CD14-positive monocyte (primary cell): ENCODE results near the gene AOPEP. TPM values are rescaled to one million over a fixed set of nuclear protein-coding genes. Genes with fewer than 3 reads are reported as not detected.

Experiments
- DNase-seq, 3 donors: peaks; one replicate each; pipeline ENCODE4 v3.0.0-alpha.2; 2011 to 2022
- H2AFZ ChIP-seq: 2 replicates; pipeline ENCODE4 v1.6.0; 2012; ENCODE audit warnings: mild to moderate bottlenecking, low read depth, low read length, inconsistent platforms; ENCODE audit not compliant: insufficient read depth, poor library complexity, severe bottlenecking
- H3K27ac ChIP-seq, 2 donors: 1 replicate in 1 of 2; 2 replicates in 1 of 2; pipeline ENCODE4 v1.5.1; 2012 to 2013; ENCODE audit warnings: low read length in 2 of 2, control low read depth in 1 of 2, inconsistent platforms in 1 of 2, low read depth in 1 of 2, mild to moderate bottlenecking in 1 of 2
- H3K27me3 ChIP-seq, 2 donors: one replicate each; pipeline versions ENCODE4 v1.6.0 to v1.6.1; 2011 to 2013; ENCODE audit warnings: low read length in 2 of 2; ENCODE audit not compliant: control insufficient read depth in 2 of 2, insufficient read depth in 2 of 2
- H3K36me3 ChIP-seq, 2 donors: replicated peaks in 1 of 2; 1 replicate in 1 of 2; 2 replicates in 1 of 2; pipeline versions ENCODE4 v1.5.1 to v1.6.1; 2012 to 2013; ENCODE audit warnings: low read length in 2 of 2, control low read depth in 1 of 2, inconsistent platforms in 1 of 2, mild to moderate bottlenecking in 1 of 2; ENCODE audit not compliant: insufficient read depth in 2 of 2, control insufficient read depth in 1 of 2
- H3K4me1 ChIP-seq, 2 donors: 1 replicate in 1 of 2; 2 replicates in 1 of 2; pipeline versions ENCODE4 v1.5.1 to v1.6.1; 2012 to 2013; ENCODE audit warnings: low read length in 2 of 2, control low read depth in 1 of 2, inconsistent platforms in 1 of 2, mild to moderate bottlenecking in 1 of 2, moderate library complexity in 1 of 2; ENCODE audit not compliant: insufficient read depth in 2 of 2, control insufficient read depth in 1 of 2
- H3K4me2 ChIP-seq: replicated peaks from 2 replicates; pipeline ENCODE3; 2012; ENCODE audit warnings: low read length, moderate library complexity, mild to moderate bottlenecking; ENCODE audit not compliant: poor library complexity, severe bottlenecking; ENCODE audit errors: extremely low read depth
- H3K4me3 ChIP-seq, 3 experiments: fragments of 200-600 bp in 1 of 3; sonication (generic) in 1 of 3; replicated peaks in 1 of 3; 1 replicate in 2 of 3; 2 replicates in 1 of 3; pipeline ENCODE4 v1.5.1; 2011 to 2013; ENCODE audit warnings: low read length in 3 of 3, mild to moderate bottlenecking in 3 of 3, control low read depth in 2 of 3, low read depth in 2 of 3, inconsistent platforms in 1 of 3, moderate library complexity in 1 of 3
- H3K79me2 ChIP-seq: 2 replicates; pipeline ENCODE4 v1.6.0; 2012; ENCODE audit warnings: mild to moderate bottlenecking, control low read depth, inconsistent platforms, low read length, moderate library complexity; ENCODE audit not compliant: insufficient read depth
- H3K9ac ChIP-seq: 2 replicates; pipeline ENCODE4 v1.6.0; 2017; ENCODE audit warnings: low read length, mild to moderate bottlenecking; ENCODE audit not compliant: insufficient read depth, poor library complexity, severe bottlenecking
- H3K9me3 ChIP-seq, 2 donors: replicated peaks in 1 of 2; 1 replicate in 1 of 2; 2 replicates in 1 of 2; pipeline versions ENCODE4 v1.5.1 to v1.6.1; 2012 to 2013; ENCODE audit warnings: low read length in 2 of 2, control low read depth in 1 of 2; ENCODE audit not compliant: control insufficient read depth in 1 of 2, insufficient read depth in 1 of 2
- H4K20me1 ChIP-seq: 2 replicates; pipeline ENCODE4 v1.6.0; 2012; ENCODE audit warnings: mild to moderate bottlenecking, low read length, control low read depth, moderate library complexity; ENCODE audit not compliant: insufficient read depth
- H3K27ac Mint-ChIP-seq, 7 donors: one replicate each; pipeline ENCODE4 v1.8.0; 2020; ENCODE audit warnings: mild to moderate bottlenecking in 7 of 7, mixed read lengths in 7 of 7, moderate library complexity in 6 of 7, inconsistent platforms in 2 of 7
- H3K27me3 Mint-ChIP-seq, 3 donors: one replicate each; pipeline ENCODE4 v1.8.0; 2021 to 2022; ENCODE audit warnings: low read depth in 3 of 3, mild to moderate bottlenecking in 3 of 3, mixed read lengths in 3 of 3, moderate library complexity in 3 of 3, inconsistent platforms in 1 of 3
- H3K36me3 Mint-ChIP-seq, 2 donors: one replicate each; pipeline ENCODE4 v1.8.0; 2020; ENCODE audit warnings: mixed read lengths in 2 of 2, inconsistent platforms in 1 of 2, mild to moderate bottlenecking in 1 of 2
- H3K4me1 Mint-ChIP-seq: one replicate; pipeline ENCODE4 v1.8.0; 2020; ENCODE audit warnings: mild to moderate bottlenecking, mixed read lengths
- H3K4me3 Mint-ChIP-seq, 2 donors: one replicate each; pipeline ENCODE4 v1.8.0; 2020; ENCODE audit warnings: mild to moderate bottlenecking in 2 of 2, mixed read lengths in 2 of 2, moderate library complexity in 1 of 2
- H3K9me3 Mint-ChIP-seq, 7 donors: one replicate each; pipeline ENCODE4 v1.8.0; 2020 to 2022; ENCODE audit warnings: mixed read lengths in 7 of 7, mild to moderate bottlenecking in 6 of 7, moderate library complexity in 6 of 7, inconsistent platforms in 2 of 7
- CTCF ChIP-seq: fragments of 200-600 bp; IDR thresholded peaks from one replicate; pipeline ENCODE4 v1.8.0; 2022; ENCODE audit warnings: antibody characterized with exemption, mild to moderate bottlenecking
- WGBS: methylation state at CpG from one replicate; pipeline ENCODE4 v1.1.5; 2013; ENCODE audit warnings: missing lambda C conversion rate; ENCODE audit not compliant: insufficient coverage; 5-methylcytosine and 5-hydroxymethylcytosine counted together
- intact Hi-C, 2 donors: fragments of 100-400 bp; cut with micrococcal nuclease; formaldehyde crosslinking; loops; one replicate each; pipeline versions ENCODE4 v1.15.0 to v1.15.1; 2023
- polyA plus RNA-seq, 3 donors: library from polyadenylated mRNA; depleted of rRNA in 1 of 3; unstranded in 2 of 3; stranded (reverse) in 1 of 3; fragments of 300-500 nt in 2 of 3; fragments of >200 nt in 1 of 3; fragmentation: Illumina TruSeq in 2 of 3; gene quantifications; 1 replicate in 2 of 3; 2 replicates in 1 of 3; pipeline ENCODE4 v1.2.3, GENCODE V29; 2012 to 2021

The AOPEP gene
- polyA plus RNA-seq, 3 donors: 3.0 to 4.1 (median 3.1) TPM

- peaks cover 0 to 4% (median 0%) of the 10 kb centered on the region in 7 donors for H3K9me3 Mint-ChIP-seq
- H3K36me3 ChIP-seq: no peaks in the 10 kb centered on the region
- H3K27me3 ChIP-seq: no peaks in the 10 kb centered on the region
- DNase-seq: no peak
- no peak overlapping the region for H2AFZ ChIP-seq
- H3K36me3 Mint-ChIP-seq: peaks cover 0 to 3% of the 10 kb centered on the region in 2 donors
- WGBS: 96% methylated on average over 18 of the region's 20 CpGs
- no peaks in the 10 kb centered on the region for H4K20me1 ChIP-seq
- no peaks in the 10 kb centered on the region for H3K79me2 ChIP-seq
- no peaks in the 10 kb centered on the region for H3K4me1 ChIP-seq
- H3K27ac ChIP-seq: no peak overlapping the region
- peaks cover 11% of the 10 kb centered on the region for H3K4me1 Mint-ChIP-seq
- no peak overlapping the region for H3K27ac Mint-ChIP-seq
- intact Hi-C loops: no loop called here
- no peak overlapping the region for H3K9ac ChIP-seq
- H3K27me3 Mint-ChIP-seq: no peaks in the 10 kb centered on the region
- TF ChIP-seq CTCF: no peak
- no peaks in the 10 kb centered on the region for H3K9me3 ChIP-seq
- no peak overlapping the region for H3K4me2 ChIP-seq
- H3K4me3 ChIP-seq: no peak overlapping the region
- H3K4me3 Mint-ChIP-seq: no peak overlapping the region
These were observed 183.6 kb downstream of the AOPEP start for GRCh38 chr9:94909965-94910730.

- H3K27ac ChIP-seq: no peak overlapping the region
- Mint-ChIP-seq H3K4me1 (peaks cover 11% of the 10 kb centered on the region), H3K4me3 (no peak overlapping the region), H3K9me3 (peaks cover 0 to 4% (median 0%) of the 10 kb centered on the region in 7 donors), H3K27ac (peak overlapping the region in 1 of 7 donors; percentile 17), H3K36me3 (no peaks in the 10 kb centered on the region), H3K27me3 (no peaks in the 10 kb centered on the region)
- H3K4me3 ChIP-seq: no peak overlapping the region
- intact Hi-C loops: no loop called here
- H3K9ac ChIP-seq: no peak overlapping the region
- H3K4me1 ChIP-seq: no peaks in the 10 kb centered on the region
- DNase-seq: no peak
- H3K79me2 ChIP-seq: no peaks in the 10 kb centered on the region
- no peak overlapping the region for H2AFZ ChIP-seq
- no peaks in the 10 kb centered on the region for H4K20me1 ChIP-seq
- WGBS: no CpG with 5 or more reads among the region's 3 CpGs
- H3K9me3 ChIP-seq: no peaks in the 10 kb centered on the region
- TF ChIP-seq CTCF: no peak
- no peak overlapping the region for H3K4me2 ChIP-seq
- H3K36me3 ChIP-seq: no peaks in the 10 kb centered on the region
- no peaks in the 10 kb centered on the region for H3K27me3 ChIP-seq
These were observed 184.7 kb downstream of the AOPEP start for GRCh38 chr9:94911211-94911610.
